LNCAP (cell line): ENCODE data around the gene PNPLA8.
A peak's percentile ranks its signal among the peaks of the same experiment; 100 is the strongest.

Experiments used
- CTCF ChIP-seq: fragments of 450-650 bp; IDR thresholded peaks from 2 replicates; pipeline ENCODE4 v1.5.1; 2017; ENCODE audit warnings: mild to moderate bottlenecking

The PNPLA8 gene

GRCh38 chr7:108515013-108515412, 10.9 kb downstream of the PNPLA8 start:
- no peak for TF ChIP-seq CTCF

GRCh38 chr7:108511939-108512338, 14.0 kb downstream of the PNPLA8 start:
- no peak for TF ChIP-seq CTCF

- no peak for TF ChIP-seq CTCF
Observed at GRCh38 chr7:108503112-108504026, 22.6 kb downstream of the PNPLA8 start.

GRCh38 chr7:108499566-108499965, 26.4 kb downstream of the PNPLA8 start:
- no peak for TF ChIP-seq CTCF

GRCh38 chr7:108498481-108498880, 27.5 kb downstream of the PNPLA8 start:
- TF ChIP-seq CTCF = no peak

GRCh38 chr7:108497082-108497725, 28.7 kb downstream of the PNPLA8 start:
- TF ChIP-seq CTCF = peak; percentile 82

GRCh38 chr7:108492742-108493141, 33.2 kb downstream of the PNPLA8 start:
- TF ChIP-seq CTCF = no peak
